Left ventricle myocardium superior (tissue), 1 donor: ENCODE measurements around the gene SSH3. TPM values are rescaled to one million over a fixed set of nuclear protein-coding genes. Genes with fewer than 3 reads are reported as not detected.
A peak's percentile ranks its signal among the peaks of the same experiment; 100 is the strongest.

Source experiments
- ATAC-seq: fragments of 200-7000 bp; cut with Tn5 transposase; one replicate; pipeline ENCODE4 v1.9.1; 2020; ENCODE audit warnings: mild to moderate bottlenecking, moderate library complexity
- DNase-seq: peaks from one replicate; pipeline ENCODE4 v3.0.0-alpha.2; 2020
- intact Hi-C: fragments of 100-400 bp; cut with micrococcal nuclease; formaldehyde crosslinking; loops from one replicate; pipeline ENCODE4 v1.11.0; 2022
- long read RNA-seq: library from polyadenylated mRNA; unstranded; transcript quantifications from one replicate; pipeline ENCODE4 v2.0.0, GENCODE V29; 2021
- total RNA-seq: library from RNA; stranded (reverse); fragmentation: NEBNext Ultra II Directional; extraction: Animal tissue kit (Norgen Biotek cat#: 25700); gene quantifications from one replicate; pipeline ENCODE4 v1.2.1, GENCODE V29; 2021
- donor health status: DM: no; HTN: yes; CAD: no; lungs with severe emphysema.

The SSH3 gene, protein sequence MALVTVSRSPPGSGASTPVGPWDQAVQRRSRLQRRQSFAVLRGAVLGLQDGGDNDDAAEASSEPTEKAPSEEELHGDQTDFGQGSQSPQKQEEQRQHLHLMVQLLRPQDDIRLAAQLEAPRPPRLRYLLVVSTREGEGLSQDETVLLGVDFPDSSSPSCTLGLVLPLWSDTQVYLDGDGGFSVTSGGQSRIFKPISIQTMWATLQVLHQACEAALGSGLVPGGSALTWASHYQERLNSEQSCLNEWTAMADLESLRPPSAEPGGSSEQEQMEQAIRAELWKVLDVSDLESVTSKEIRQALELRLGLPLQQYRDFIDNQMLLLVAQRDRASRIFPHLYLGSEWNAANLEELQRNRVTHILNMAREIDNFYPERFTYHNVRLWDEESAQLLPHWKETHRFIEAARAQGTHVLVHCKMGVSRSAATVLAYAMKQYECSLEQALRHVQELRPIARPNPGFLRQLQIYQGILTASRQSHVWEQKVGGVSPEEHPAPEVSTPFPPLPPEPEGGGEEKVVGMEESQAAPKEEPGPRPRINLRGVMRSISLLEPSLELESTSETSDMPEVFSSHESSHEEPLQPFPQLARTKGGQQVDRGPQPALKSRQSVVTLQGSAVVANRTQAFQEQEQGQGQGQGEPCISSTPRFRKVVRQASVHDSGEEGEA
- 18.7 TPM for total RNA-seq
- long read RNA-seq, partial matches to known transcripts: 1 of 6 reads
- long read RNA-seq, other reads (novel, unspliced or antisense): 5 of 6 reads

DNA sequence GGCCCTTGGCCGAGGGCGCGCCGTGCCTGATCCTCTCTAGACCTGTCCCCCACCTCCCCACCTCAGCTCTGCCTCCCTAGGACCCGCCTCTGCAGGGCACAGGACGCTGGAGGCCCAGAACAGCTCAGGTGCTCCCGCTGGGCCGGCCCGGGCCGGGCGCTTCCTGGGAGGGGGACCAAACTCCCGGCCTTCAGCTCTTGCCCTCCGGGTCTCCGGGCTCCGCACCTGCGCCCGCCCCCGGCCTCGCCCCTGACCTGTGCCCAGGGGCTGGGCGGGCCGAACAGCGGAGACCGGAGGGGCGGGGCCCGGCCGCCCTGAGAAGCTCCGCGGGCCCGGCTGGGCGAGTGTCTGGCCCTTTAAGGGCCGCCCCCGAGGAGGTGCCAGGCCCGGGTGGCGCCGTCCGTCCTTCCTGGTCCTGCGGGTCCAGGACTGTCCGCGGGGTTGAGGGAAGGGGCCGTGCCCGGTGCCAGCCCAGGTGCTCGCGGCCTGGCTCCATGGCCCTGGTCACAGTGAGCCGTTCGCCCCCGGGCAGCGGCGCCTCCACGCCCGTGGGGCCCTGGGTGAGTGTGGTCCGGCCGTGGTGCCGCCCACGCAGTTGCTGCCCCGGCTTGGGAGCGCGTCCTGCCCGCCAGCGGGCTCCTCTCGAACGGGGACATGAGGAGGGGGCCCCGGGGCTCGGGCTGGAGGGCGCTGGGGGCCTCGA lies at the start of gene SSH3:
TSS of gene SSH3 (plus strand) at position 399 of the 703 bp plus-strand sequence. CDS start at position 495, 96 bp downstream.
- peak; percentile 90 for DNase-seq
- intact Hi-C loops: no loop called here
- peak; percentile 93 for ATAC-seq

DNA sequence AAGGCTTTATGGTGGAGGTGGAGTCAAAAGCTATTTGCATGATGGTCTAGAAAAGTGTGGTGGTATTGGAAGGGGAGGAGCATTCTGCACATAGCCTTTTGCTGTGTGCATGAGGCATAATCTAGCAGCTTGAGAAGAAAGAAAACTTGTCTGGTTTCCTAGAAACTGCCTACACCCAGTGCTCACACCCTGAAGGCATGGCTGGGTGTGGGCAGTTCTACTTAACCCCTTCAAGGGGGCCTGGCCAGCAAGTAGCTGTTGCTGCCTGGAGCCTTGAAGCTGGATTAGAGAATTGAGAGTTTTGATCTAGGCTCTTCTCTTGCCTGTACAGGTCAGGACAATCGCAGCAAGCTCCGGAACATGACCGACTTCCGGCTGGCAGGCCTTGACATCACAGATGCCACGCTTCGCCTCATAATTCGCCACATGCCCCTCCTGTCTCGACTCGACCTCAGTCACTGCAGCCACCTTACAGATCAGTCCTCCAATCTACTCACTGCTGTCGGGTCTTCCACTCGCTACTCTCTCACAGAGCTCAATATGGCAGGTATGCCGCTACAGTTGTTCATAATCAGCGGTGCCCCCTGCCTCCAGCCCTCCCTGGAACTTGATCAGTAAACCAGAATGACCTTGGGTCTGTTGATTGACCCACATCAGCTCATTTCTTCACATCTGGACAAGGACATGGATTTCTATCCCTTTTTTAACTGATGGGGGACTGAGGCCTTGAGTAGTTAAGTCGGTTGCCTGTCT lies 49.3 kb upstream of the SSH3 start:
- ATAC-seq (no peak), DNase-seq (no peak)
- intact Hi-C loops: no loop called here

DNA sequence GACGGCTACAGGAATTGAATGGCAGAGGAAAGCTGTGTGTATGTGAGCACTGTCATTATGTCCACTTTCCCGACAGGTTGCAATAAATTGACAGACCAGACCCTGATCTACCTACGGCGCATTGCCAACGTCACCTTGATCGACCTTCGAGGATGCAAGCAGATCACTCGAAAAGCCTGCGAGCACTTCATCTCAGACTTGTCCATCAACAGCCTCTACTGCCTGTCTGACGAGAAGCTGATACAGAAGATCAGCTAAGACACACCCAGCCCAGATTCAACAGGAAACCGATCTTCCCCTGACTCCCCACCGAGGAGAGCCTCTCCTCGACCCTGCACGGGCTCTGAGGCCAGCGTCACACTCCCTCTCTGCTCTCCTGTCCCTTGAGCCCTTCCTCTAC lies 48.5 kb upstream of the SSH3 start:
- no peak for DNase-seq
- no peak for ATAC-seq
- intact Hi-C loops: no loop called here

- ATAC-seq (no peak), DNase-seq (no peak)
- intact Hi-C loops: no loop called here
Observed at GRCh38 chr11:67255353-67255752, 48.0 kb upstream of the SSH3 start.

DNA sequence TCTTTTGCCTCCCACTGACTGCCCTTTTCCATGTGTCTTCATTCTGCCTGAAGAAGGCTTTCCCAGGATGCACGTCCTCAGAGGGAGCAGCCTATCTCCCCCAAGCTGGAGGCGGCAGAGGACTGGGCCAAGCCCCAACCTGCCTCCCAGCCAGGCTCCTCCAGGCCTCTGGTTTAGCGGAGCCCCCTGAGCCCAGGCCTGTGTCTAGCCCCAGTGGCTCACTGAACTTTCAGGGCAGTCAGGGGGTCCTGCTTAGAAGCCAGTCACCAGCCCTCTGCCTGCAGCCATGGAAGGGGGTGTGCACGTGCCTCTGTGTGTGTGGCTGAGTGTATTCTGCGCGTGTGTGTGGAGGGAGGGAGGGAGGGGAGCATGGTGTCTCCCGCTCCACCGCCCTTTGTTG lies 47.5 kb upstream of the SSH3 start:
- DNase-seq: no peak
- ATAC-seq: no peak
- intact Hi-C loops: no loop called here

DNA sequence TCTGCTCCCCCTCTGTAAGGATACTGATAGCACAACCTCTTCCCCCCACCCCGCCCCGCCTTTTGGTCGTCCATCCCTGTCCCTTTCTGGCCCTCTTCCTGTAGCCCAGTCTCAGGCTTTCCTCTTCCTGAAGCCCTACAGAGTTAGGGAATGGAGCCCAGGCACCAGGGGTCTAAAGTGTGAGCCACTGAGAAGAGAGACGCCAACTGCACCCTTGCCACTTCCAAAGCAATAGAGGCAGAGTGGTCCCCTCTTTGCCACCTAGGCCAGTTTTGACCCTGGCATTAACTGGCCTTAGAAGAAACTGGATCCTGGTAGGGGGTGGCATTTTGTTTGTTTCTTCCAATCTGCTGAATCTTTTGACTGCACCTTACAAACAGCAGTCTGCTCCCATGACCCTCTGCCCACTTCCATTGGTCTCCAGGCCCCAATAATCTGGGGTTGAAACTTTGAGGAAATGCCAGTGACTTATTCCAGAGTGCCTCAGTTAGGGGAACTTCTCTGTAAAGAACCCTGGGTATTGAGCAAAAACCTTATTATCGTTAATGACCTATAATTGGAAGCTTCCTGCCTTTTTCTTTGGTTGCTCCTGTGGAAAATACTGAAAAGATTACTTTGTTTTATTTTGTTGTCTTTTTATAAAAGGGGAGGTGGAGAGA lies 46.7 kb upstream of the SSH3 start:
- DNase-seq (no peak), ATAC-seq (no peak)
- intact Hi-C loops: no loop called here

- intact Hi-C loops: loop anchor here (5.0 kb wide), 1 partner anchor 57 kb away; no protein-coding TSS in a partner anchor
- no peak for DNase-seq
- ATAC-seq: no peak
Observed at GRCh38 chr11:67260406-67260805, 42.9 kb upstream of the SSH3 start.

DNA sequence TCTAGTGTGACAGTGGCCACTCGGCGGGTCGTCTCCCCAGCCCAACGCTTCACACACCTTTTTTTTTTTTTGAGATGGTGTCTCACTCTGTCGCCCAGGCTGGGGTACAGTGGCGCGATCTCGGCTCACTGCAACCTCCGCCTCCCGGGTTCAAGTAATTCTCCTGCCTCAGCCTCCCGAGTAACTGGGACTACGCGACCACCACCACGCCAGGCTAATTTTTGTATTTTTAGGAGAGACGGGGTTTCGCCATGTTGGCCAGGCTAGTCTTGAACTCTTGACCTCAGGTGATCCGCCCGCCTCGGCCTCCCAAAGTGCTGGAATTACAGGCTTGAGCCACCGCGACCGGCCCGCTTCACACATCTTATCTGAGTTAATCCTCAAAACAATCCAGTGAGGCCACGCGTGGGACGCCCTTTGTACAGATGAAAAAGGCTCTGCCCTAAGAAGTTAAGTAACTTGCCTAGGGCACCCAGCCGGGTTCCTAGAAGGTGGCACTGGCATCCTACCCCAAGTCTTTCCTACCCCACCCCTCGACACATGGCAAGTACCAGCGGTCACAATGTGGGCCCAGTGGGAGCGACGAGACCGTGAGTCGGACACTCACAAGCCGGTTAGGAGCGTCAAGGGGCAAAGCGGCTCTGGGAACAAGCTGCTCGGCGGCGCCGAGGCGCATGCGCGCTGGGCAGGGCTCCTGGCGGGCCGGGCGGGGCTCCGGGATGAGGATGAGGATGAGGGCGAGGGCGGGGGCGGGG lies 42.3 kb upstream of the SSH3 start:
- intact Hi-C loops: loop anchor here (5.0 kb wide), 1 partner anchor 56 kb away; no protein-coding TSS in a partner anchor
- DNase-seq: peak; percentile 84

DNA sequence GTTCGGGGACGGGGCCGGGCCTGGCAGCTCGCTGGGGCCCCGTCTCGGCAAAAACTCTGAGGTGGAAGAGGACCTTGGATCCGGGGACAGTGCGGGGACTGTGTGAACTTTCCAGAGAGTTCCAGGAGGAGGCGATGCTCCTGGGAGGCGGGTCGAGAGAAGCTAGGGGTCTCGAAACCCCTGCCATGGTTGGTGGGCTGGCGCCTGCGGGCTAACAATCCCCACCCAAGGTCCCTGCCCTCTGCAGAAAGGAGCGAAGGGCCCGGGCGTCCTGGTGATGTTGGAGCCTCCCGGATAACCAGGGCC lies 41.7 kb upstream of the SSH3 start:
- DNase-seq: no peak
- intact Hi-C loops: loop anchor here (5.0 kb wide), 1 partner anchor 56 kb away; no protein-coding TSS in a partner anchor
- no peak for ATAC-seq

More for the DNA sequence above, 42.3 kb upstream of the SSH3 start:
- ATAC-seq: peak; percentile 52

- DNase-seq (peak; percentile 28), ATAC-seq (no peak)
- intact Hi-C loops: loop anchor here (5.0 kb wide), 1 partner anchor 55 kb away; no protein-coding TSS in a partner anchor
Observed at GRCh38 chr11:67261946-67262681, 41.2 kb upstream of the SSH3 start.

DNA sequence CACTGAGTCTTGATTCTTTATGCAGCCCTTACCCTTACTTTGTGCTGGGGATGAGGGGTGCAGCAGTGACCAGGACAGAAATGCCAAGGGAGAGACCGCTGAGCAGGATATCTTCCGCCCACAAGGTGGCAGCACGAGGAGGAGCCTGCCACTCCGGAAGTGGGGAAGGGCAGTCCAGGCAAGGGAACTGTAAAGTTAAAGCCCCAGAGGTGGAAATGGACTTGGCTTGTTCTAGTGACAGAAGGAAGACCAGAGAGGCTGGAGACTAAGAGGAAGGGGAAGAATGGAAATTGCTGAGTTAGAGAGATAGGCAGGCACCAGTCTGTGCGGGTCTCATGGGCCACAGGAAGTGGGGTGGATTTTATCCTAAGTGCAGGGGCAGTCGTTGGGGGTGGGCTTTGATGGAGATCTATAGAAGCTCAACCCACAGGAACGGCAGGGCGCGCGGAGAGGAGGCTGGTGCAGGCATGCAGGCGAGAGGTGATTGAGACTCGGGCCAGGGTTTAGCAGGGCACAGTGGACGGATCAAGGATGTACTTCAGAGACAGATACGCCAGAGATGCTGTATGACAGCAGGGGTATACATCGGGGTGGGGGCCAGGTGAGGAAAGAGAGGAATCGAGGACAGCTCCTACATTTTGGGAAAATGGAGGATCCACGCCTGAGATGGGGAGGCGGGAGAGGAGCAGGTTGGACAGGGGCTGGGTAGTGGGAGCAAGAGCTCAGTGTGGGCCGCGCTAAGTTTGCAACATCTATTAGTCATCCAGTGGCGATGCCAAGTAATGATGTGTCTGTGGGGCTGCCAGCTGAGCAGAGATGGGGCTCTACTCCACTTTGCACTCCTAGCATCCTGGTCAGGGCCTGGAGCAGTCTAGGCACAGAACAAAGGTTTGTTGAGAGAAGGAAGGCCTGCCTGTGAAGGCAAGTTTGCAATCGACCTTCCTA lies 40.3 kb upstream of the SSH3 start:
- peak; percentile 75 for ATAC-seq
- intact Hi-C loops: loop anchor here (5.0 kb wide), 1 partner anchor 54 kb away; no protein-coding TSS in a partner anchor

GRCh38 chr11:67264260-67264659 lies 39.1 kb upstream of the SSH3 start:
- DNase-seq: no peak
- ATAC-seq: no peak
- intact Hi-C loops: loop anchor here (5.0 kb wide), 1 partner anchor 53 kb away; no protein-coding TSS in a partner anchor

More for the DNA sequence above, 40.3 kb upstream of the SSH3 start:
- DNase-seq: peak; percentile 87

- ATAC-seq: no peak
- intact Hi-C loops: loop anchor here (5.0 kb wide), 1 partner anchor 52 kb away; no protein-coding TSS in a partner anchor
- DNase-seq: no peak
Observed at GRCh38 chr11:67264877-67265632, 38.3 kb upstream of the SSH3 start.

- ATAC-seq: peak; percentile 66
- peak; percentile 91 for DNase-seq
- intact Hi-C loops: no loop called here
Observed at GRCh38 chr11:67265633-67266448, 37.5 kb upstream of the SSH3 start.
